Right lobe of liver (tissue), 6 donors: ENCODE results near the gene FAM20C. TPM values are rescaled to one million over a fixed set of nuclear protein-coding genes. Genes with fewer than 3 reads are reported as not detected.
A peak's percentile ranks its signal among the peaks of the same experiment; 100 is the strongest.

ENCODE experiments used
- ATAC-seq, 4 donors: fragments of 200-7000 bp; cut with Tn5 transposase; one replicate each; pipeline ENCODE4 v1.9.1; 2020; ENCODE audit warnings: mild to moderate bottlenecking in 4 of 4, moderate library complexity in 4 of 4
- DNase-seq, 3 donors: peaks; one replicate each; pipeline ENCODE4 v3.0.0-alpha.2; 2020
- H3K27ac ChIP-seq, 3 donors: fragments of 200-600 bp; one replicate each; pipeline ENCODE4 v1.8.0; 2022
- H3K27me3 ChIP-seq, 2 donors: fragments of 200-600 bp; one replicate each; pipeline ENCODE4 v1.8.0; 2022
- H3K36me3 ChIP-seq, 4 donors: fragments of 200-600 bp; sonication (generic) in 1 of 4; one replicate each; pipeline versions ENCODE4 v1.5.1 to v1.8.0; 2017 to 2022; ENCODE audit warnings: control low read depth in 1 of 4
- H3K4me1 ChIP-seq, 4 donors: fragments of 200-600 bp; sonication (generic) in 1 of 4; one replicate each; pipeline versions ENCODE4 v1.5.1 to v1.8.0; 2017 to 2022; ENCODE audit warnings: control low read depth in 1 of 4
- H3K4me3 ChIP-seq, 3 donors: fragments of 200-600 bp; one replicate each; pipeline ENCODE4 v1.8.0; 2022
- H3K9me3 ChIP-seq, 4 donors: fragments of 200-600 bp; sonication (generic) in 1 of 4; one replicate each; pipeline versions ENCODE4 v1.5.1 to v1.8.0; 2017 to 2022; ENCODE audit warnings: control low read depth in 1 of 4
- POLR2A ChIP-seq: fragments of 450-650 bp; IDR thresholded peaks from one replicate; pipeline ENCODE4 v1.6.1; 2017; ENCODE audit warnings: antibody characterized with exemption, mild to moderate bottlenecking
- WGBS: methylation state at CpG from one replicate; pipeline ENCODE4 v1.1.6; 2018; ENCODE audit warnings: low coverage, low lambda C conversion rate; ENCODE audit not compliant: insufficient coverage; ENCODE audit errors: missing lambda C conversion rate; 5-methylcytosine and 5-hydroxymethylcytosine counted together
- intact Hi-C, 2 donors: fragments of 100-400 bp; cut with DNase I; formaldehyde crosslinking; loops; one replicate each; pipeline versions ENCODE4 v1.11.2 to v1.14.1; 2022
- total RNA-seq, 6 experiments: library from RNA; depleted of rRNA in 2 of 6; stranded (reverse); fragments of >200 nt in 2 of 6; fragmentation: NEBNext Ultra II Directional in 3 of 6; extraction: Animal tissue kit (Norgen Biotek cat#: 25700) in 3 of 6; gene quantifications; one replicate each; pipeline versions ENCODE4 v1.1.0 to v1.2.4, GENCODE V29; 2016 to 2023
- TF ChIP-seq, protein P1 (sequence below), 4 donors: fragments of 200-600 bp in 3 of 4; fragments of 450-650 bp in 1 of 4; IDR thresholded peaks; one replicate each; pipeline versions ENCODE4 v1.5.1 to v1.8.0; 2016 to 2022; ENCODE audit warnings: antibody characterized with exemption in 4 of 4, mild to moderate bottlenecking in 2 of 4
- donor health status: DM: no; HTN: yes; CAD: no.
- donor health status: DM: no; HTN: no; CAD: no.
- donor health status: DM: no; HTN: no; CAD: no.
- donor health status: DM: no; HTN: yes; CAD: no.
- donor health status: DM: no; HTN: yes; CAD: no.

FAM20C gene
- total RNA-seq, 6 experiments from 2014 or later = 32.1 to 73.8 (median 57.3) TPM

DNA sequence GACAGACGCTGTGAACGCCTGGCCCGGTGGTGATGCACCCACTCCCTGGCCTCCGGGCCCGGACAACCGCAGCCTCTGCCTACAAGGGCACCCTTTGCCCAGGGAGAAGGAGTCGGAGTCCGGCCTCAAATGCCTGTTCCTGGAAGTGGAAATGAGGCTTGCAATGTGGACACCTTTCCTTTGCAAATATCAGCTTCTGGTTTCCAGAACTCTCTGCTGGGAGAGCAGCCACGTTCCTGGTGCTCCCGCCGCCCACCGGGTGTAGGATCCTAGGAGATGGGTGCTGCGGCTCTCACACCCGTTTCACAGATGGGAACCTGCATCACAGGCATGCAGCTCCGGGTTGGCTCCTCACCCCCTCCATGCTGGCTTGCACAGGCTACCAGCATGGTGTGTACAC is 100.5 kb downstream of the FAM20C start:
- no peaks in the 10 kb centered on the region for H3K36me3 ChIP-seq
- no peaks in the 10 kb centered on the region for H3K9me3 ChIP-seq
- WGBS = 38% methylated on average over 2 of the region's 15 CpGs
- no peak for DNase-seq
- intact Hi-C loops = no loop called here
- H3K4me3 ChIP-seq = no peak overlapping the region
- no peak overlapping the region for H3K27ac ChIP-seq
- ATAC-seq = no peak
- TF ChIP-seq, protein P1, sequence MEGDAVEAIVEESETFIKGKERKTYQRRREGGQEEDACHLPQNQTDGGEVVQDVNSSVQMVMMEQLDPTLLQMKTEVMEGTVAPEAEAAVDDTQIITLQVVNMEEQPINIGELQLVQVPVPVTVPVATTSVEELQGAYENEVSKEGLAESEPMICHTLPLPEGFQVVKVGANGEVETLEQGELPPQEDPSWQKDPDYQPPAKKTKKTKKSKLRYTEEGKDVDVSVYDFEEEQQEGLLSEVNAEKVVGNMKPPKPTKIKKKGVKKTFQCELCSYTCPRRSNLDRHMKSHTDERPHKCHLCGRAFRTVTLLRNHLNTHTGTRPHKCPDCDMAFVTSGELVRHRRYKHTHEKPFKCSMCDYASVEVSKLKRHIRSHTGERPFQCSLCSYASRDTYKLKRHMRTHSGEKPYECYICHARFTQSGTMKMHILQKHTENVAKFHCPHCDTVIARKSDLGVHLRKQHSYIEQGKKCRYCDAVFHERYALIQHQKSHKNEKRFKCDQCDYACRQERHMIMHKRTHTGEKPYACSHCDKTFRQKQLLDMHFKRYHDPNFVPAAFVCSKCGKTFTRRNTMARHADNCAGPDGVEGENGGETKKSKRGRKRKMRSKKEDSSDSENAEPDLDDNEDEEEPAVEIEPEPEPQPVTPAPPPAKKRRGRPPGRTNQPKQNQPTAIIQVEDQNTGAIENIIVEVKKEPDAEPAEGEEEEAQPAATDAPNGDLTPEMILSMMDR (IDR thresholded peaks at IDR 0.05) = no peak
- TF ChIP-seq POLR2A = no peak
- no peaks in the 10 kb centered on the region for H3K4me1 ChIP-seq
- peaks cover 8 to 18% of the 10 kb centered on the region in 2 donors for H3K27me3 ChIP-seq

DNA sequence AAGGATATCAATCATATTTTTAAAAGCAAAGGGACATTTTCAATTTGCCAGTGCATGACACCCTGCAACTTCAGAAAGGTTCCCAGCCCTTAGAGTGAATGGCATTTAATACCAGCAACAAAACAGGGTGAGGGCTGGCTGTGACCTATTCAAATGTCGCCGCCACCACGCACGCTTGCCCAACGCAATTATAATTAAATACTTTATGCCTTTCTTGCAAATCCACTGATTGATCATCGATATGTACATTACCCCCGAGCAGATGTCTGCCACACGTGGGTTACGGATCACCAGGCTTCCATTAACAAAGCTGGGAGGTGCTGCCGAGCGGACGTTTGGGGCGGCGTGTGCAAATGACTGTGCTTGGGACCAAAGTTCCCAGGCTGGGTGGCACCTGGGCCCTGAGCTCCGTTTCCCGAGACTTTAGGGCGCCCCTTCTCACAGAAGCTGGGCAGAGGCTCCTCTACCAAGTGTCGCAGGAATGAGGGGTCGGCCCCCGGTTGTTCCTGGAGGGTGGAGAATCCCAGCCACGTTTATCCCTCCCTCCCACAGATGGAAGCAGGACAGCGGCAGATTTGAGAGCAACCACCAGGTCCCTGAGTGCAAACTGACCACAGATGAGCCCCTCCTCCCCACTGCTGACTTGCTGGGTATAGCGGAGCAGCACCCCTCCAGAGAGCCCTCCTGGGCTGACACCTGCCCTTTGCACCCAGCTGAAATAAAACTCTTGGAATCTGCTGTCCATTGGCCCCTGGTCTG is 101.5 kb downstream of the FAM20C start:
- TF ChIP-seq, protein P1 (IDR thresholded peaks at IDR 0.05) = no peak
- TF ChIP-seq POLR2A = no peak
- no peak overlapping the region for H3K27ac ChIP-seq
- H3K4me1 ChIP-seq = no peaks in the 10 kb centered on the region
- ATAC-seq = no peak
- peaks cover 8 to 18% of the 10 kb centered on the region in 2 donors for H3K27me3 ChIP-seq
- no peaks in the 10 kb centered on the region for H3K36me3 ChIP-seq
- DNase-seq = no peak
- intact Hi-C loops = no loop called here
- no peaks in the 10 kb centered on the region for H3K9me3 ChIP-seq
- H3K4me3 ChIP-seq = no peak overlapping the region
- WGBS = 68% methylated on average over 10 of the region's 23 CpGs

DNA sequence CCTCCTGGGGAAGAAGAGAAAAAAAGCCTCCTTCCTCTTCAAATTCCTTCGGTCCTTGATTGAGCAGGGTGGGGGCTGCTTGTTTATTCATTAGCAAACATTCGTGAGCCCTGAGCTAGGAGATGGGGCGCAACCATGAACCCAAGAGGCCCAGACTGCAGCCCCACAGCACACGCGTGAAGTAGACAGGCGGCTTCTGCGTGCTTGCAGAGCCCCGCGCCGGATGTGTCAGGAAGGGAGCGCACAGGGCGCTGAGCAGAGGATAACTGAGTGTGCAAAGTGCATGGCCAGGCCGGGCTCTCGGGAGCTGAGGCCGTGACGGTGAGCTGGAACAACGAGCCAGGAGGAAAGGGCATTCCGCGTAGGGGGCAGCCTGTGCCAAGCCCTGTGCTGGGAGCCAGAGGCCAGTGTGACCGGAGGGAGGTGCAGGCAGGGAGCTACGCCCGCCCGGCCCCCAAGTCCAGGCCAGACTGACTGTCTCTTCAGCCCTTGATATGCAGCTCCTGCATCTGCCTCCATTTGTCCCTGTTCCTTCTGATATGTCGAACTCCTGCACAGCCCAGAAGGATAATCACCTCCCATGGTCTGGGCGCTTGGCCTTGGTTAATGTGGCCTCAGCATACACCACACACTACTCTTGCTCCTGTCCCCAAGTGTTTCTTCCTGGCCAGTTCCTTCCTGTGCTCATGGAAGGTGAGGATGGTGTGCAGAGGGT is 102.2 kb downstream of the FAM20C start:
- Histone ChIP-seq H3K27me3 (peaks cover 4 to 18% of the 10 kb centered on the region in 2 donors), H3K4me1 (no peaks in the 10 kb centered on the region), H3K9me3 (no peaks in the 10 kb centered on the region), H3K4me3 (no peak overlapping the region), H3K36me3 (no peaks in the 10 kb centered on the region), H3K27ac (no peak overlapping the region)
- no peak for ATAC-seq
- intact Hi-C loops = no loop called here
- 52% methylated on average over 12 of the region's 25 CpGs for WGBS
- no peak for TF ChIP-seq POLR2A
- TF ChIP-seq, protein P1 (IDR thresholded peaks at IDR 0.05) = no peak
- no peak for DNase-seq

DNA sequence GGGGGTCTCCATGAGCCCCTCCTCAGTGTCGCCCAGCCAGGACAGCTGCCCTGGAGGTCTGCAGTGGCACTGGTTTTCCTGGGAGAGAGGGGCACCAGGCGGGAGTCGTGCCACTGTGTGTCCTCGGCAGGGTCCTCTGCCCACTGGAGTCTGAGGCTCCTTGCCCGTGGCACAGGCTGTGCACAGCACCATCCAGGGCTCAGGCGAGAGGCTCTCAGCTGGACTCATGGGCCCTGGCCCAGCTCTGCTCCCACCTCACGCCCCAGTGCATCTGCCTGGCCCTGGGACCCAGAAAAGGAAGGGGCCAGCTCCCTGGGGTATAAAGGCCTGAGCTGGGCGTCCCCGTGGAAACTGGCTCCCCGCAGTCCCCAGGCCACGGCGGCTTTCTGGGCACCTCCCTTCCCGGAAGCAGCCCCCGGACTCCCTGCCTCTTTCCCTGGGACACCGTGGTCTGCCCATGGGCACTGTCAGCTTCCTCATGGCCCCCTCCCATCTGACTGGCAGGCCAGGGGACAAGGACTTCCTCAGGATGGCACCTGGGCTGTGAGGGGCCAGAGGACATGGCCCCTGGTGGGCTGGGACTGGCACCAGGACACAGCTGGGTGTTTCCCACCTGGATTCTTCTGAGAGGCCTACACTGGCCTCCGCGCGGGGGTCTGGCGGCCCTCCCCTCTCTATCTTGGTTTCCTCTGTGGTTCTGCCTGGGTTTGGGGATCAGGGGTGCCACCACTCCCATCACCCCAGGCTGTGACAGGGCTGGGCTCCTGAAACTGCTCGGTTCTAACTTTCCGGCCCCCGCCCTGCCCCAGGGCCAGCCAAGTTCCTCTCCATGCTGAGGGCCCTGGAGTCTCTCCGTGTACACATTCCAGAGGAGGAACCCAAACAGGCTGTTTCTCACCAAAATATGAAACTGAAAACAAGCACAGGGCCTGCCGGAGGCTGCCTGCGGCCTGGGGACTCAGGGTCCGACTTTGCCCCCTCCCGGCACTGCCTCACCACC is 103.1 kb downstream of the FAM20C start:
- Histone ChIP-seq H3K4me1 (no peaks in the 10 kb centered on the region), H3K36me3 (no peaks in the 10 kb centered on the region), H3K4me3 (no peak overlapping the region), H3K27ac (no peak overlapping the region), H3K27me3 (peaks cover 0 to 9% of the 10 kb centered on the region in 2 donors), H3K9me3 (no peaks in the 10 kb centered on the region)
- intact Hi-C loops = no loop called here
- TF ChIP-seq, protein P1 (IDR thresholded peaks at IDR 0.05) = no peak
- no peak for TF ChIP-seq POLR2A
- DNase-seq = no peak
- WGBS = no CpG with 5 or more reads among the region's 27 CpGs
- ATAC-seq = peak in 2 of 4 donors; percentile 22 to 23
